CD1c-positive myeloid dendritic cell (primary cell): ENCODE measurements around the gene MRPS14.
A peak's percentile ranks its signal among the peaks of the same experiment; 100 is the strongest.

ENCODE experiments used
- DNase-seq: peaks from one replicate; pipeline ENCODE4 v3.0.0-alpha.2; 2016; ENCODE audit errors: extremely low spot score

The MRPS14 gene

DNA sequence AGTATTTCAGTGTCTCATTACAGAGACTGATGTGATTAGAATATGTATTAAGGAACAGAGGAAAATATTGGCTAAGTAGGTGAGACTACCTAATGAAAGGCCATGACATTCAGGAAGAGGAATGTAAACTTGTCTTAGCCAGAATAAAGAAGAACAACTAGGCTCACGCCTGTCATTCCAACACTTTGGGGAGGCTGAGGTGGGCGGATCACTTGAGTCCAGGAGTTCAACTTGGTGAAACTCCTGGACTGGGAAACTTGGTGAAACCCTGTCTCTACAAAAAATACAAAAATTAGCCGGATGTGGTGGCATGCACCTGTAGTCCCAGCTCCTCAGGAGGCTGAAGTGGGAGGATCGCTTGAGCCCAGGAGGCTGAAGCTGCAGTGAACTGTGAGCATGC, 38.3 kb downstream of the MRPS14 start:
- DNase-seq, result no peak

DNA sequence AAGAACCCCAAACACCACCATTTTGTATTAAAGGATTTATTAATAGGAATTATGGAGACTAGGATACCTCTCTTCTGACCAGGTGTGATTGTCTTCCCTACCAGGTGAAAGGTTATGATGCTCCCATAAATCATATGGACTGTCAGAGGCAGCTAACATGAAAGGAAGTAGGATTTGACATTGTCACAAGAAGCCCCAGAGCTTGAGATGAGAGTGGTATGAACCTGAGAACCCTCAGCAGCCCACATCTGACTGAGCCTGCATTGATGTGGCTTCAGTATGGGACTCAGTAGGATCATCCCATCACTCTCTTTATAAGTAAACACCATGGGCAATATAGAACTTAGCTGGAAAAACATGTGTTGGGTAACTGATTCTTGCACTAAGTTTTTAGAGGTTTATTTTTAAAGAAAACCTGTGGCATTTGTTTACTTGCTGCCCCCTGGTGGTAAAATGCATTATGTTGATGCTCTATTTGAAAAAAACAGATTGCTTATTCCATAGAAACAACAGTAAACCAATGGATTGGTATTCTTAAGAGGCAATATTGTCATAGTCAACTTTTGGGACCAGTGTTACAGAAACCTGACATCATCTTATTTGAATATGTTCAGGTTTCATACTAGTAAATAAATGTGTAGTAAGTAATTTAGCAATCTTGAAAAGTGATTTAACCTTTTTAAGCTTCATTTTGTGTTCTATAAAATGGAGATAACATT, 40.1 kb downstream of the MRPS14 start:
- DNase-seq, result peak; percentile 79

DNA sequence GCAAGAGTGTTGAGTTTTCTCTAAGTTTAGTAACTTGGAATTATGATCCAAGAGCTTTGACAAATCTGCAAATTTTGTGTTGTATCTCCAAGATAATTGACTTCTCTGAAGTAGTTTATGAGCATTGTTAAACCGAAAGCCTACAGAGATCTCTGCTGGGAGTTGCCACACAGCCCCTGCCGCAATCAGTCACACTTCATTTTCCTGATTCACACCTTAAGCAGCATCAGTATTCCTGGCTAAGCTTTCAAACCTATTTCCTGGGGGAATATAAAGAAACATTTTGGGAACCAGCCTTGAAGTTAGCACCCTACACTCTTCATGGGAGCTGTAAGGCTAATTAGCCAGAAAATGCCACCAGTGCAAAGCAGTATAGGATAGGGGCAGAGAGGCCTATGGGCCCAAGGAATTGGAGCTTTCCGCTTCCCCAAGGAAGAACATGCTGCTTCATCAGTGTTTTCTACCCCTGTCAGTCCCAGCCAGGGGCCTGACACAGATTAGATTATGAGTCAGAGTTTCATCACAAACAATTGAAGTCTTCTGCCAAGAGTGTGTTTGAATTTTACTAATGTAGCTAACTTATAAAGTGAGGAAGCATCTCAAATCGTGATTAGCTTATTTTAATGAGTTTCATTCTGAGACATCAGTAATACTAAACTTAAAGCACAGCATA, 46.7 kb downstream of the MRPS14 start:
- DNase-seq, result no peak

DNA sequence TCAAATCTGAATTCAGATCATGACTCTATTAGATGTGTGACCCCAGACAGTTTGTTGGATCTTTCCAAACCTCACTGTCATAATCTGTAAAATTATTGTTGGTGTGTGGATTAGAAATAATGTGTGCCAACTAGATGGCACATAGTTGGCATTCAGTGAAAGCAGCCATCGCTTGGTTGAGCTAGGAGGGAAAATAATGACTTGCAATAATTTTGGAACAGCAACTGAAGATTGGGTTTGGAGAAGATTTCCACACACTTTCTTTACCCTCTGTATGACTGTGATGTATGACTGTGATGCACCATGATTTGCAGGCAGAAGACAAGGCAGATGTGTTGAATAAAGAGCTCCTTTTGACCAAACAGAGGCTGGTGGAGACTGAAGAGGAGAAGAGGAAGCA, 47.5 kb downstream of the MRPS14 start:
- DNase-seq, result no peak

DNA sequence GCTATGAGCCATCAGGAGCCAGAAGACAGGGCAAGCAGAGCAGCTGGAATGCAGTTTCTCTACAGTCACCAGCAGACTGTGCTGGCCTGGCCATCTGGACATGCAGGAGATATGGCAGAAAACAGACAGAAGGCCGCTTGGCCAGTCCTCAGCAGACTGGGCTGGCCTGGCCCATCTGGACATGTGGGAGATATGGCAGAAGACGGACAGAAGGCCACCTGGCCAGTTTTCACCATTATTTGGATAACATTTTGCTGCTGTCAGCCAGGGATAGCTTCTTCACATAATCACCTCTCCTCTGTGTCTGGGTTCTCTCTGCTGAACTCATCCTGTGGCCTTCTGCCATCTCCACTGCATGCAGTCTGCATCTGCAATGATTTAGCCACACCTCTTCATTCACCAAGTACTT, 48.5 kb downstream of the MRPS14 start:
- DNase-seq, result no peak

DNA sequence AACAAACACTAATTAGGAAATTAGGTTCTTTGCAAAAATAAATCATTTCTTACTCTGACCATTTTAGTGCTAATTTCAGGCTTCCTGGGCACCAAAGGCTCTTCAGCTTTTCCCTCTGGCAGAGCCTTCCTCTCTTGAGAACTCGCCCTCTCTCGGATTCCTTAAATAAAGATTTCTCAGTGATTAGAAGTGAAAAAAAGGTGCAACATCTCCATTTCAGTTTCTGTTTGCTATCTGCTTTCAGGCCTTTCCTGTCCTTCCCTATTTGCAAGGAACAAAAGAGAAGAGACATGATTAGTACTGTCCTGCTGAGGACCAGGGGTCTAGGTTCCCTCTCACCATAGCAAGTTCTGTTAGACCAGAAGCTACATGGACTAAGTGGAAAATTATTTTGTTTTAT, 51.3 kb downstream of the MRPS14 start:
- peak; percentile 29 for DNase-seq

DNA sequence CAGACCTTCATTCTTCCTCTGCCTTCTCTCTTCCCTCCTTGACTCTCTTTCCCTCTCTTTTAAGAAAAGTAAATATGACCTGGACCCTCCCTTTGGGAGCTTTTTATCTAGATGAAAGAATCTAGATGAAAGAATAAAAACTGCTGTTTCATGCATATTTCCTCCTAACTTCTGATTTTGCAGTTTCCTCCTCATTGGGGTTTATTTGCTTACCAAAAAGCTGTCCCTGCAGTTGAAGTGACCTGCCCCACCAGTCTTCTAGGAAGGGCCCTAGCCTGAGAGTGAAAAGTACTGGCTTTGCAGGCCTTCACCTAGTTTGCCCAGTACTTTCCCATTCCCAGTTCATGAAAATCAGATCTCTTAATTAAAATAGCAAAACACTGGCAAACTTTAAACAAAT, 51.8 kb downstream of the MRPS14 start:
- DNase-seq, result no peak

DNA sequence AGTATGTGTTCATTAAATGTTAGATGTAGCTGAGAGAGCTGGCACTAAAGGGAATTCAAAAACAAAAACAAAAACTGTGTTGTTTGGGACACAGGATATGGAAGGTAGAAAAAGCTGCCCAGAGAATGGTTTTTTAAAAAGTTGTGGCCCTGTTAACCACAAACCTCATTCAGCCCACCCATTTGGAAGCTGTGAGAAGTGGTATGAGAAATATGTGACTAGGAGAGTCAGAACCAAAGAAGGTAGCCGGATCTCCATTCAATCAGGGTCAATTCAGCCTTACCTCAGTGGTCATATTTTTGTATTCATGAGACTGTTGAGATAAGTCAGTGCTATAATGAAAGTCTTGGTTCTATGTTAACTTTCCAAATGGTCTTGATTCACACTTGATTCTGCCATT, 53.2 kb downstream of the MRPS14 start:
- DNase-seq, result no peak

DNA sequence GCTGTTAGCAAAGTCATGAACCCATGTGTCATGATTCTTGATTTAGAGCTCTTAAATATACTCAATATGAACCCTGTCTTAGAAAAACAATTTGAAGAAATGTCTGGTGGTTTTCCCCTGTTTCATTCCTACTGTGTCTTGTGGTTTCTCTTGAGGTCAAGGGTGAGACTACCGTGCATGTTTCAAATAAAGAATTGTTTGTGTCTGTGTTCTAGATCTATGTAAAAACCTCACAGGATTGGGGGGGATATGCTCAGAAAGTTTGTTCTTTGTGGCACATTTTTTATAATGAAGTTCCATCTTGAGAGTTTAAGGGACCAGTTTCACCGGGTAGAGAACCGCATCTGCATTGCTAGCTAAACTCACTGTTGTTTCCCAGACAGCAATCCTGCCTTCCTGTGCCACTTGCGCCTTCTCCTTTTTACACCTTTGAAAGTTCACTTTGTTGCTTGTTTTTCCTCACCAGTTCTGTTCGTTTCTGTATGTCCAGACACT, 54.4 kb downstream of the MRPS14 start:
- peak; percentile 51 for DNase-seq

DNA sequence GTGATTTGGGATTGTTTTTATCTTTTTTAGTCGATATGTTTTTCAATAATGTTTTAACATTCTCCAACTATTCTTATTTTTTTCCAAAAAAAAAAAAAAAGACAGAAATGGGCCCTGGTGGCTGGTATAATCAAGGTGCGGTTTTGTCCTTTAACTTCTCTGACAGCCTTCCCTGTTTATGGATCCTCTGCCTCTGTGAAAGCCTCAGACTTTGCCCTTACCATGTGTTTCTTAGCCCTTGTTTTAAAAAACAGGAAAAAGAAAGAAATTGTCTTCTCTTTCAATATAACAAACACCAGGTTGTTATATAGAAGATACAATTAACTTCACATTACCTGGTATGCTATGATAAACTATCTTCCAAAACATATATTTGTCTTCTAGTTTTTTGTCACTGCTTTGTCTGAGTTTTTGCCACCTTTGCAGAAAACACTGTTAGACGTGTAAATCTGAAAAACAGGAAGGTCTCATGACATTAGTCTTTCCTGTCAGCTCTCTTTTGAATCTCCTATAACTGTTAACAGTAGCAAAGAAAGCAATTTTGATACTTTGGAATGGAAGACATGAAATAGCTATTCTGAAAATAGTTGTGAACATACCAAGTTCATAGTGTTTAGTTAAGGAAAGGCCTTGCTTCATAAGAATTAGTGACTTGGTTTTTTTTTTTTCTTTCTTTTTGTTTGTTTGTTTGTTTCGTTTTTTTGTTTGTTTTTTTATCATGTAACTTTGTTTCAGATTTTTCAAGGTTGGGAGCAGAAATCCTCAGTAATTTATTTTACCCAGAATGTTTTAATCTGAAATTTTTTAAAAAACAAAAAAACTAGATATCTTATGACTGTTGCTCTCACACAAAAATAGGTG, 55.1 kb downstream of the MRPS14 start:
- DNase-seq, result peak; percentile 49

DNA sequence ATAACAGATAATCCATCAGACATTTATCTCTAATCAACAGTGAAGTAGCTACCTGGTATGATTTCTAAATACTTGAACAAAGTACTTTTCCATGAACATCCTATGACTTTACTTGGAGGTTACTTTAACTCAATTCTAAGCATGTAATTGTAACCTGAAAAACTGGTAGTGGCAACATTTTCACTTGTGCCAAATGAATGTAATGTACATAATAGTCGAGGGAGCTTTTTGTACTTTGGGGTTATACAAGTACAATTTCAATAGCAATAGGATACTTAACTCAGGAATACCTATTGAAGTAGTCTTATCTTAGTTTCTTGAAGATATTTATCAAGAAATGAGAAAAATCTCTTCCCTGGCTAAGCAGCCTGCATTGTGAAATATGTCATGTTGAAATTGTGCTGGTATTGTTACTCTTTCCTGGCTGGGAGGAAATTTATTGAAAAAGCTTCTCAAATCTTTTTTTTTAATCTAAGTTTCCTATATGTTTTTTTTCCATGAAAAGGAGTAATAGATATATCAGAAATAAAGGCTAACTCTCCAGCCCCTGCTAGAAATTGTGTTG, 57.1 kb downstream of the MRPS14 start:
- DNase-seq, result peak; percentile 46

DNA sequence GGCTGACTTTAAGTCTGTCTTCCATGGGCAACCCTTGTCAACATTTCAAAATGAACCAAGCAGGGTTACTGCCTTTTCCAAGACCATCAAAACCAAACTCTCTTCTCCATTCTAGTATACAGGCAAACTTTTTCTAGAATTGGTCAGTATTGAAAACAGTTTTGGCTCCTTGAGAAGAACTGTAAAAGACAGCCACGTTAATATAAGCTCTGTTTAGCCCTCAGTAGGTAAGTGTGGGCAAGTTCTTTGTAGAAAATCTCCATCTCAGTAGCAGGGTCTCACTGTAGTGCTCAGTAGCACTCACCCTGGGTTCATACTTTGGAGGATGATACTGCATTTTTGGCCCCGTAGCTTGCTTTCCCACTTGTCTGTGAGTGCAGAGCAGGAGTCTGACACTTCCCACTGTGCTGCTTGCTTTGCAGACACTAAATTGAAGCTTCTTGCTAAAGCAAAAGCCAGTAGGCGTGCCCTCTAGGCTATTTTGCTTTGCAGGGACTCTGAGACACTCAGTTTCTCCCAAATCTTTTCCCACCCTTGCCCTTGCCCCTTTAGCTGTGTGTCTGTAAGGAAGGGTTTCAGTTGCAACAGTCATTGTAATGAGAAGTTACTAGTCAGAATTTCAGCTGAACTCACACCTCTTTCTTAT, 57.7 kb downstream of the MRPS14 start:
- peak; percentile 31 for DNase-seq

DNA sequence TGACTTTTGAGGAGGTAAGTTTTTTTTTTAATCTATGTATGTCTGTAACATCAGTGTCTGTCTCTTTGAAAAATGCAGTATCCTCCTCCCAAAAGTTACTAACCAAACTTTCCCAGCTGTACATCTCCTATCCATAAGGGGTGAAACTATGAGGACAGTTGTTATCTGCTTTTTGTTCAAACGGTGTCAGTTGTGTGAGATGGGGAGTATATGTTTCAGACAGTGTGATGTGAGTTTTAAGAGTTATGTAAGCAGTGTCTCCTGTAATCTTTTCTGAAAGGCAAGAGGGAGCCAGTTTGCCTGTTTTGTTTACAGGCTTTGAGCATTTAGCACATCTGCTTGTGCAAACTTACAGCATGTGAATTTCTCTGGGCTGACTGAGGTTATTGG, 58.3 kb downstream of the MRPS14 start:
- DNase-seq, result peak; percentile 16

DNA sequence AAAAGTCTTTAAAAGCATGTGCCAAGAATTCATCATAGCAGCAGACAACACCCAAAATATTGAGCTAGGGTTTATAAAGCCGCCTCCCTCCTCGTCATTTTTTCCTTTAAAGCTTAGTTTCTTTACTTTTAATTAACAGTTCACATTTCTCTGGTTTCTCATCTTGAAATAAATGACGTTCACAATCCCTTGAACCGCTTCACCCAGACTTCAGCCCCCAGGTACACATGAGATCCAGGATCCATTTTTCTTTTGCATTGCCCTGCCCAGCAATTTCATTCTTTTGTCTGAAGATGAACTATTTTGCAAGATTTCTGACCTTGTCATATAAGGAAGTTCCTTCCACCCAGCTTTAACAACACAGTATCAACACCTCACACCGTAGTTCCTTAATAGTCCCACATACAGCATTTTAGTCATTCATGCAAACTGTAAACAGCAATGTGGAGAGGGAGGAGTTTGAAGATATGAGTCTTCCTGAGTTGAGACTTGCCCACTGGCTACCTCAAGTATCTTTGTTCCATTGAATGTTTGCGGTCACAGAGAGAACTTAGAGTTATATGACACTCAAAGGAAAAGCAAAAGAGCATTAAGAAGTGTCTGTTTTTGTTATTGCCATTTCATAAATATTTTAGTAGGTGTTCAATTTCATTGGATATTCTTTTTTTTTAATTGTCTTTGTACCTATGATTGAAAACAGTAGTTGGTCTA, 58.8 kb downstream of the MRPS14 start:
- DNase-seq, result peak; percentile 84

DNA sequence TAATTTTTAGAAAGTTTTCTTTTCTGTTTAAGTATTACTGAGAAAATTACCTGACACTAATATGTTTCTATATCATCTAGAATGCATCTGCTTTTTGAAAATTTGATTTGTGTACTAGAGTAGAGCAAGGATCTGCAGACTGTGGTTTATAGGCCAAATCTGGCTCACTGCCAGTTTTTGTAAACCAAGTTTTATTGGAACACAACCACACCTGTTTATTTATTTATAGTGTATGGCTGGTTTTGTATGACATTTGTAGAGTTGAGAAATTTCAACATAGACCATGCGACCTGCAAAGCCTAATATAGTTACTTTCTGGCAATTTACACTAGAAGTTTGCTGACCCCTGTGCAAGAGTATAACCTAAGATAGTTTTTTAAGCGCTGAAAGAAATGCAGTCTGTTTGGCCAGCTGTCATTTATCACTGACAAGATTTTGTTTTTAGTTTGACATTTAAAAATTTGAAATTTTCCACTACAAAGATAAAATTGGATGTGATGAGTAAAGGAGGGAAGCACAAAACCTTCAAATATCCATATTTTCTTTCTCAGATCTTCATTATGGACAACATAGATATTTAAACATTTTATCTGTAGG, 59.6 kb downstream of the MRPS14 start:
- DNase-seq, result no peak
